ENCODE results near the gene SLC2A6. TPM values are rescaled to one million over a fixed set of nuclear protein-coding genes. Genes with fewer than 3 reads are reported as not detected.

The SLC2A6 gene
- total RNA-seq, 1 experiment from 2014 or later, result 10.7 TPM

- Histone ChIP-seq H3K4me1 (ENCODE audit: control insufficient read depth in 1 of 2, insufficient read depth in 2 of 2, low read length in 2 of 2) (peaks cover 14% of the 10 kb centered on the region in 2 experiments), H3K27me3 (ENCODE audit: insufficient read depth, low read length) (no peaks in the 10 kb centered on the region), H3K9me3 (ENCODE audit: control insufficient read depth in 1 of 2, insufficient read depth in 1 of 2, low read depth in 1 of 2, low read length in 2 of 2) (no peaks in the 10 kb centered on the region), H2AFZ (ENCODE audit: low read depth, low read length, poor library complexity, severe bottlenecking) (no peak overlapping the region), H3K27ac (ENCODE audit: low read depth, low read length) (no peak overlapping the region), H3K79me2 (ENCODE audit: insufficient read depth, low read length) (no peaks in the 10 kb centered on the region), H3K4me3 (replicated peaks in 1 of 2; ENCODE audit: low read depth in 1 of 2, low read length in 2 of 2) (no peak overlapping the region), H3K4me2 (ENCODE audit: low read length) (no peak overlapping the region), H4K20me1 (ENCODE audit: insufficient read depth) (no peaks in the 10 kb centered on the region), H3K36me3 (ENCODE audit: control insufficient read depth in 1 of 2, insufficient read depth in 2 of 2, low read length in 2 of 2) (no peaks in the 10 kb centered on the region), H3K9me2 (ENCODE audit: insufficient read depth) (no peaks in the 10 kb centered on the region), H3K9ac (ENCODE audit: low read length) (no peak overlapping the region)
- intact Hi-C loops (cut with micrococcal nuclease), result no loop called here
- ChIA-PET POLR2A (no interaction called here), RAD21 (ENCODE audit: low non-redundant PET in 1 of 2, low total read pairs in 2 of 2, uncharacterized antibody in 2 of 2, unreplicated experiment in 2 of 2) (no interaction called here), CTCF (no interaction called here)
- no peak for DNase-seq (ENCODE audit: low read depth, low spot score)
- no peak for TF ChIP-seq TCF7L2 (IDR thresholded peaks at IDR 0.05; ENCODE audit: borderline replicate concordance, extremely low read depth, insufficient read depth, insufficient read length)
- TF ChIP-seq SP1 (IDR thresholded peaks at IDR 0.05; ENCODE audit: low read depth), result no peak
- TF ChIP-seq EZH2phosphoT487 (IDR thresholded peaks at IDR 0.05; ENCODE audit: borderline replicate concordance), result no peak
- TF ChIP-seq, protein P1, sequence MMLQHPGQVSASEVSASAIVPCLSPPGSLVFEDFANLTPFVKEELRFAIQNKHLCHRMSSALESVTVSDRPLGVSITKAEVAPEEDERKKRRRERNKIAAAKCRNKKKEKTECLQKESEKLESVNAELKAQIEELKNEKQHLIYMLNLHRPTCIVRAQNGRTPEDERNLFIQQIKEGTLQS (IDR thresholded peaks at IDR 0.05), result no peak
- no peak for TF ChIP-seq EZH2 (IDR thresholded peaks at IDR 0.05)
- no peak for TF ChIP-seq SIN3A (IDR thresholded peaks at IDR 0.05; ENCODE audit: low read depth)
- no peak for TF ChIP-seq POLR2A (IDR thresholded peaks at IDR 0.05; ENCODE audit: borderline replicate concordance, extremely low read depth, insufficient read depth, insufficient read length)
- TF ChIP-seq JUND (IDR thresholded peaks at IDR 0.05), result no peak
- no peak for TF ChIP-seq RAD21 (IDR thresholded peaks at IDR 0.05; ENCODE audit: low read depth)
- TF ChIP-seq CBX3 (IDR thresholded peaks at IDR 0.05; ENCODE audit: low read depth), result no peak
- TF ChIP-seq YY1 (IDR thresholded peaks at IDR 0.05; ENCODE audit: extremely low read depth, insufficient replicate concordance, low read depth, low read length), result no peak
- no peak for TF ChIP-seq ZFX (IDR thresholded peaks at IDR 0.05)
- no peak for TF ChIP-seq ZNF274 (IDR thresholded peaks at IDR 0.05; ENCODE audit: low read depth, low read length)
- no peak for TF ChIP-seq SRF (IDR thresholded peaks at IDR 0.05; ENCODE audit: low read depth)
- no peak for ATAC-seq
- BruUV-seq (replicated peaks), result no TSS peak
Measured at GRCh38 chr9:133453651-133454050, 25.2 kb downstream of the SLC2A6 start.

GRCh38 chr9:133452562-133452961 lies 26.3 kb downstream of the SLC2A6 start:
- Histone ChIP-seq H3K9me3 (ENCODE audit: control insufficient read depth in 1 of 2, insufficient read depth in 1 of 2, low read depth in 1 of 2, low read length in 2 of 2) (no peaks in the 10 kb centered on the region), H3K9ac (ENCODE audit: low read length) (no peak overlapping the region), H3K4me3 (replicated peaks in 1 of 2; ENCODE audit: low read depth in 1 of 2, low read length in 2 of 2) (no peak overlapping the region), H3K4me2 (ENCODE audit: low read length) (no peak overlapping the region), H3K36me3 (ENCODE audit: control insufficient read depth in 1 of 2, insufficient read depth in 2 of 2, low read length in 2 of 2) (no peaks in the 10 kb centered on the region), H3K4me1 (ENCODE audit: control insufficient read depth in 1 of 2, insufficient read depth in 2 of 2, low read length in 2 of 2) (peaks cover 14% of the 10 kb centered on the region in 2 experiments), H3K27ac (ENCODE audit: low read depth, low read length) (no peak overlapping the region), H3K27me3 (ENCODE audit: insufficient read depth, low read length) (no peaks in the 10 kb centered on the region), H2AFZ (ENCODE audit: low read depth, low read length, poor library complexity, severe bottlenecking) (no peak overlapping the region), H4K20me1 (ENCODE audit: insufficient read depth) (no peaks in the 10 kb centered on the region), H3K79me2 (ENCODE audit: insufficient read depth, low read length) (no peaks in the 10 kb centered on the region), H3K9me2 (ENCODE audit: insufficient read depth) (no peaks in the 10 kb centered on the region)
- no TSS peak for BruUV-seq (replicated peaks)
- DNase-seq (ENCODE audit: low read depth, low spot score) (no peak), ATAC-seq (no peak)
- ChIA-PET RAD21 (ENCODE audit: low non-redundant PET in 1 of 2, low total read pairs in 2 of 2, uncharacterized antibody in 2 of 2, unreplicated experiment in 2 of 2) (no interaction called here), CTCF (no interaction called here), POLR2A (no interaction called here)
- intact Hi-C loops (cut with micrococcal nuclease), result no loop called here
- TF ChIP-seq, protein P1 (IDR thresholded peaks at IDR 0.05), result no peak
- TF ChIP-seq ZFX (IDR thresholded peaks at IDR 0.05) (no peak), POLR2AphosphoS5 (IDR thresholded peaks at IDR 0.05; ENCODE audit: low read depth, low read length) (no peak), TCF7L2 (IDR thresholded peaks at IDR 0.05; ENCODE audit: borderline replicate concordance, extremely low read depth, insufficient read depth, insufficient read length) (no peak), EZH2 (IDR thresholded peaks at IDR 0.05) (no peak), SP1 (IDR thresholded peaks at IDR 0.05; ENCODE audit: low read depth) (no peak)
- TF ChIP-seq, protein P2, sequence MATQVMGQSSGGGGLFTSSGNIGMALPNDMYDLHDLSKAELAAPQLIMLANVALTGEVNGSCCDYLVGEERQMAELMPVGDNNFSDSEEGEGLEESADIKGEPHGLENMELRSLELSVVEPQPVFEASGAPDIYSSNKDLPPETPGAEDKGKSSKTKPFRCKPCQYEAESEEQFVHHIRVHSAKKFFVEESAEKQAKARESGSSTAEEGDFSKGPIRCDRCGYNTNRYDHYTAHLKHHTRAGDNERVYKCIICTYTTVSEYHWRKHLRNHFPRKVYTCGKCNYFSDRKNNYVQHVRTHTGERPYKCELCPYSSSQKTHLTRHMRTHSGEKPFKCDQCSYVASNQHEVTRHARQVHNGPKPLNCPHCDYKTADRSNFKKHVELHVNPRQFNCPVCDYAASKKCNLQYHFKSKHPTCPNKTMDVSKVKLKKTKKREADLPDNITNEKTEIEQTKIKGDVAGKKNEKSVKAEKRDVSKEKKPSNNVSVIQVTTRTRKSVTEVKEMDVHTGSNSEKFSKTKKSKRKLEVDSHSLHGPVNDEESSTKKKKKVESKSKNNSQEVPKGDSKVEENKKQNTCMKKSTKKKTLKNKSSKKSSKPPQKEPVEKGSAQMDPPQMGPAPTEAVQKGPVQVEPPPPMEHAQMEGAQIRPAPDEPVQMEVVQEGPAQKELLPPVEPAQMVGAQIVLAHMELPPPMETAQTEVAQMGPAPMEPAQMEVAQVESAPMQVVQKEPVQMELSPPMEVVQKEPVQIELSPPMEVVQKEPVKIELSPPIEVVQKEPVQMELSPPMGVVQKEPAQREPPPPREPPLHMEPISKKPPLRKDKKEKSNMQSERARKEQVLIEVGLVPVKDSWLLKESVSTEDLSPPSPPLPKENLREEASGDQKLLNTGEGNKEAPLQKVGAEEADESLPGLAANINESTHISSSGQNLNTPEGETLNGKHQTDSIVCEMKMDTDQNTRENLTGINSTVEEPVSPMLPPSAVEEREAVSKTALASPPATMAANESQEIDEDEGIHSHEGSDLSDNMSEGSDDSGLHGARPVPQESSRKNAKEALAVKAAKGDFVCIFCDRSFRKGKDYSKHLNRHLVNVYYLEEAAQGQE (IDR thresholded peaks at IDR 0.05; ENCODE audit: low read depth), result no peak

All from HCT116 (cell line).